ENCODE measurements around the gene COL18A1.

COL18A1 gene

GRCh38 chr21:45403133-45403824 is 1.7 kb upstream of the COL18A1 start:
- no peak for DNase-seq

- DNase-seq = peak; percentile 71
Measured at GRCh38 chr21:45403825-45404729, 888 bp upstream of the COL18A1 start.

DNA sequence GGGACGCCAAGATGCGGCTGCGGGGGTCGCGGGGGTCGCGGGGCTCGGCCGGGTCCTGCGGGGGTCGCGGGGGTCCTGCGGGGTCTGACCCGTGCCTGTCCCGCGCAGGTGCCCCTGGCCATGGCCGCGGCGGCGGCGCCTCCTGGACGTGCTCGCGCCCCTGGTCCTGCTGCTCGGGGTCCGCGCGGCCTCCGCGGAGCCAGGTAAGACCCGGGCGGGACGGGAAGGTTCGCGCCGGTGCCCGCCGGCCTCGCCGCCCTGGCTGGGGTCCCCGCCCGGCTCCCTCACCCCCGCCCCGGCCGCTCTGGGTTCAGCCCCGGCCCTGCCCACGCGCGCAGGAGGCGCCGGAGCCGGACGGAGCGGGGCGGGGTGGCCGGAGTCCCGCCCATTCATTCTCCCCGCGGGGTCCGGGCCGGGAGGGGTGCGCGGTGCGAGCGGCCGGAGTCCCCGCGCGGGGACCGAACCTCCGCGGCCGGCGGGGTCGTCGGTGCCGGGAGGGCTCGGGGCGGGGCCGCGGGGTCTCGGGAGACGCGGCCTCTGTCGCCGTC is 380 bp downstream of the COL18A1 start:
- DNase-seq = no peak

DNA sequence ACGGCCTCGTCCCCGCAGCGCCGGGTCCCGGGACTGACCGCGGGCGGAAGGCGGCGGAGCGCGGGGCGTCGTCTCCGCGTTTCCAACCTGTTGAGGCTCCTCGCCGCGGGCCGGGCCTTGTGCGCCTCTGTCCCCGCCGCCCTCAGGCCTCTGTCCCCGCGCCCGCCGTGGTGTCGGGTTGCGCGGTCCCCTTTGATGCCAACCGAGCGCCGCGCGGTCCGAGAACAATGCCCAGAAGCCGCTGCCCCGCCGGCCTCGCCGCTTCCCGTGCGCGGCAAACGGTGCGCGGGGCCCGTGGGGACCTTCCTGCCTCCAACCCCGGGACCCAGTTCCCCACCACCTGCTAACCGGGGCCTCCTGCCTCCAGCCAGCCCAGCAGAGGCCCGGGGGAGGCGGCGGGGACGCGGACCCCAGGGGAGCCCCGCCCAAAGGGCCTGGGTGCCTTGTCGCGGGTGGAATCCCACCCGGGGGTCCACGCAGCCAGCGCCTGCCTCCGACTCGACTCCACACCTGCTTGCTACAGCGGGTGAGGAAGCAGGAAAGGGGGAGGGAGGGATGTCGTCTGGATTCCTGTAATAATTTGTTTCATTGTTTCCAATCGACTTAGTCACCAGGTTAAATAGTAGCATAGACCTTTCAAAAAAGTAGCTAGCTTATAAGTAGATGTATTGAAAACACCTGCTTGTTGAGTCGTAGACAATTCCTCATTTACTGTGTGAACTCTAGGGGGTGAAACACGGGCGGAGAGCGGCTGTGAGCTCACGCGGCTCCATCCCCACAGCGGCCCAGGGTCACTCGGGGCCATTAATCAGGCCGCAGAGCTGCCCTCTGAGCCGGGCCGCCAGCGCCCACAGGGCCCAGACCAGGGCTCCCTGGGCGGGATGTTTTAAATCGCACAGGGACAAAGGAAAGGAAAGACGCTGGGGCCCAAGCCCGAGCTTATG is 1.1 kb downstream of the COL18A1 start:
- DNase-seq = peak; percentile 42

GRCh38 chr21:45406801-45407628 is 2.0 kb downstream of the COL18A1 start:
- DNase-seq = peak; percentile 60

DNA sequence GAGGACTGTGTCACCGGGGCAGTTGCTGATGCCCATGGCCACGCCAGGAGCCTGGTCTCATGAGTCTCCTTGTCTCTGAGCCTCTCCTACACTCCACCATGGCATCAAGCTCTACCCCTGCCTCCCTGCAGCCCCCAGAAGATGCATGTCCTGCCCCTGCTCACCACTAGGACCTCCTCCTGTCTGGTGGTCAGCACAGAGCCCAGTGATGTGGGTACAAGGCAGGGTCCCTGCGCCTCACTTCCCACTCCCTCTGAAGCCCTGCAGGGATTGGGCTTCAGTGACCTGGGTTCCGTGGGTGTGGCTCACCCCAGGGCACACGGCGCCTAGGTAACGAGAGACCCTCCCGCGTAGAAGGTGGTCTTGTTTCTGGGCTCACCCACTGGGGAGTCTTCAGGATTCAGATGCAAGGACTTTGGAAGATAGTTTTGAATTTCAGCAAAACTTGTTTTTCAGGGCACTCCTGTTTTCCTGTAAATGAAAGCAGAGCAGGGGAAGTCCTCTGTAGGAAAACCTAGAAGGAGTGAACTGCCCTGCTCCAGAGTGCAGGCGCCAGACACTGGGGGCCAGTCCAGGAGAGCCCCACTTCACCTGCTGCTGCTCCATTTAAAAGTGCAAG is 2.8 kb downstream of the COL18A1 start:
- DNase-seq = no peak

GRCh38 chr21:45408271-45408791 is 3.4 kb downstream of the COL18A1 start:
- peak; percentile 21 for DNase-seq

DNA sequence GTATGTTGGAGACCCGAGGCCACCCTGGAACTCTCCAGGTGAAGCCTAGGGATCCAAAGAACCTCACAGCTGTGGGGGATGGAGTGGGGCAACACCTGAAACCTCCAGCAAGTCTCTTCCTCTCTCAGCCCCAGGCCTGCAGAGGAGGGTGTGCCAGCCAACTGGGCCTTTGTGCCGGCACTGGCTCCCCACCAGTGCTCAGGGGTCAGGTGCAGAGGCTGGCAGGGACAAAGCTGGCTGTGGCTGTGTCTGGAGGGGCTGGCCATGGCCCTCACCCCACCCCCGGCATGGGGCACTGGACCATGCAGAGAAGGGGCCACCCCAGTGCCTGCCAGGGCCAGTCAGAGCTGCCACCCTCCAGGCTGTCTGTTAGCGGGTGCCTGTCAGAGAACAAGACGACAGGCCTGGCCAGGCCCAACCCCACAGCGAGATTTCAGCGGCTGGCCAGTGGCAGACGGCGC is 3.9 kb downstream of the COL18A1 start:
- DNase-seq = peak; percentile 30

DNA sequence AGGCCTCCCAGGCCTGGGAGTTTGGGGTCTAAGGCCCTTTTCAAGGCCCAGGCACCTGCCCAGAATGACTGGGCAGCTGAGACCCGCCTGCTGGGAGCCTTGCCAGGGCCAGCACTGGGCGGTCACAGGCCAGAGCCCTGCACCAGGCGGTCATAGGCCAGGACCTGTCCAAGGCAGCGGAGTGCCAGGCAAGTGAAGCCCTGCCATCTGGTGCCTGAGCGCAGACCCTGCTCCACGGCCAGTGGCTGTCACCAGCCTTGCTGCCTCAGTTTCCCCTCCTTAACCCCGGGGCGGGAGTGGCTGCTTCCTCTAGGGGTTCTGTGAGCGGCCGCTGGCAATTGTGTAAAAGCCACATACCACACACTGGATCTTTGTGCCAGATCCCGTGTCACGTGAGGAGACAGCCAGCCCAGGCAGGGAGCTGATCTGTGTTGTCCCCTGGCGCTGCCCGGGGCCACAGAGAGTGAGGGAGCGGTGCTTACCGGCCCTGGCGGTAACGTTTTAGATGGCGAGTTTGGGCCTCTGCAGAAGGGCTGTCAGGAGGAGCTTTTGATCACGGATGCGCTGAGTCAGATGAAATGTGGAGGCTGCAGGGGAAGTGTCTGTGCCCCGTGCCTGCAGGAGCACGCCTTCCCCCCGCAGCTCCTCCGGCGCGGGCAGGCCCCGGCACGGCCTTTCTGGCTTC is 4.6 kb downstream of the COL18A1 start:
- peak; percentile 48 for DNase-seq

- peak; percentile 72 for DNase-seq
Measured at GRCh38 chr21:45410151-45410864, 5.3 kb downstream of the COL18A1 start.

DNA sequence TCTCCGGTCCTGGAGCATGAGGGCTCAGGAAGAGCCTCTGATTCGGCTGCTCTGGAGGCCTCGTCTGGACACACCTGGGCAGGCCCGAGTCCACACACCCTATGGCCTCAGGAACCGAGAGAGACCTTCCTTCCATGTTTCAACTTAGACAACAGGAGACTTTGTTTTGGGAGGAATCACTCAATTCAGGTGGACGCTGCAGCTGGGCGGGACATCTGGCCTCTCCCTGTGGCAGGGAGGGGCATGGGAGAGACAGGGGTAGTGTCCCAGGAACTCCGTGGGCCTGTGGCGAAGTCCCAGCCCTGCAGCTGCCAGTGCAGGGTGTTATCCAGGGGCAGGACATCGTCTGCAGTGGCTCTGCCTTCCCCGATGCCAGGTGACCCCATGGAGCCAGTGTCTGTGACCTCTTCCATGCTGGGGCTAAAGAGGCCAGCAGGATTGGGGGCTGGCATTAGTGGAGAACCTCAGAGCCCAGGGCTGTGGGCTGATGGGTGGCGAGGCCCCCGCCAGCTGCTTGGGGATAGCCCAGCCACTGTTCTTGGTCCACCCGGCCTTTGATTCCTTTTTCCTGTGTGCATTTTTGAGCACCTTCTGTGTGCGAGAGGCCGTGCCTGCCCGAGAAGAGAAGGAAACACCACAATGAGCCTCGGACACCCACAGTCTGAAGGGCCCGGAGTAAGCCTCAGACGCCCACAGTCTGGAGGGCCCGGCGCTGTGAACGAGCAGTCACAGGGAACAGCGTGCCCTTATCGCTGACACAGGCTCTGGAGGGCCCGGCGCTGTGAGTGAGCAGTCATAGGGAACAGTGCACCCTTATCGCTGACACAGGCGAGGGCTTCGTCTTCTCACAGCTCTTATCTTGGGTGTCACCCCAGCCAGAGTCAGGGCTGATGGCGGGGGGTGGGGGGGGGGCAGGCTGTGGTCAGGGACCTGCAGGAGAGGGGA is 6.2 kb downstream of the COL18A1 start:
- DNase-seq = peak; percentile 45

GRCh38 chr21:45411810-45412206 is 6.8 kb downstream of the COL18A1 start:
- DNase-seq = no peak

- no peak for DNase-seq
Measured at GRCh38 chr21:45412491-45412890, 7.5 kb downstream of the COL18A1 start.

DNA sequence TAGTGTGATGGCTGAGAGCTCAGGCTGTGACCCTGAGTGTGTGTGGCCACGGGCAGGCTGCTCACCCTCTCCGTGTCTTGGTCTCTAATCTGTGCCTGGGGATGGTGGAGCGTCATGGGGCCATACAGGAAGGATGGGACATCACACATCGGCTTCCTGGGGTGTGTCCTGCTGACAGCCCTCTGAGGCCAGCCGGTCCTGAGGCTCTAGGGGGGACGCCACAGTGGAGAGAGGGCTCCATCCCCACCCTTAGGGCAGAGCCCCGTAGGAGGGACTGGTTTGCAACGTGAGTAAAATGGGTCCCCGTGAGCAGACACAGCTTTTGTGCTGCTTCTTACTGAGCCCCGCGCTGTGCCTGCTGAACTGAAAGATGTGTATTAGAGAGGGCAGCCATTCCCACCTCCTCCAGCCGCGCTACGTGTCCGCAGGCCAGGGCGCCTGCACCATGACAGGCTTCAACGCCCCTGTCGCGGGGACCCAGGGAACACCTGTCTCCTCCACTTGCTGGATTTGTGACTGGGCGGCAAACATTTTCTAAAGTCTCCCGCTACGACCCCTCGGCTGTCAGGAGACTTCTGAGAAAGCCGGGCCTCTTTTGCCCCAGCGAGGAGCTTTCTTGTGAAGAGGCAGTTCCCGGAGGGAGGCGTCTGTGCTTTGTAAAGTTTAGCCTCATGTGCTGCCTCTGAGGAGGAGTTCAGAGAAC is 8.1 kb downstream of the COL18A1 start:
- DNase-seq = peak; percentile 41

- DNase-seq = peak; percentile 34
Measured at GRCh38 chr21:45413922-45414321, 9.0 kb downstream of the COL18A1 start.

DNA sequence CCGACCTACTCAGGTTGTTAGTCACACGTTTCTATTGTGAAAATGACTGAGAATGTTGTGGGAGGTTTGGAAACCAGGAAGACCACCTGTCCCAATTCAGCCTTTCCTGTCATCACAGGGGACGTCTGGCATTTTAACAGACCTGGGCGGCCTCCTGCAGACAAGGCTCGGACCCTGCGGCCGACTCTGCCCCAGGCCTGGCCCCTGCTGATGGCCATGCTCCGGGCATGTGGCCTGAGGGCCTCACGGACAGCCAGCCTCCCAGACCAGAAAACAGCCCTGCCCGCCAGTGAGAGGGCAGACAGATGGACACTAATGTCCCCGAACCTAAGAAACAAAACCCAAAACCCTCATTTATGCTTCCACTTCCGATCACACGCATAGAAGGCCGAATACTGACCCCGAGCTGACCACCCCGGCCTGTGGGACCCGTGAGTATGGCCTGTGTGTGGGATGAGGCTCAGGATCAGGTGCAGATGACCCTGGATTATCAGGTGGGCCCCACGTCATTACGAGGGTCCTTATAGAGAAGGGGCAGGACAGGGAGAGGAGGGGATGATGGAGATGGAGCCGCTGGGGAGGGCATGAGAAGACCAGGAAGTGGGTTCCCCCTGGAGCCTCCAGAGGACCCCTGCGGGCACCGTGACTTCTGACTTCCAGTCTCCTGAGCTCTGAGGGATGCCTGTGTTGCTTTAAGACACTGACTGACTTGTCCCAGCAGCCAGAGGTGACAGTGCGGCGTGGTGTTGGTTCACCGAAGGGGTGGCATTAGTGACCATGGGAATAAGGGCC is 9.6 kb downstream of the COL18A1 start:
- DNase-seq = peak; percentile 35

Measured in right forelimb (tissue), 1 donor.